Middle frontal gyrus (tissue), 1 donor: Measurements from ENCODE around the gene ADGRA1.

Source experiments
- DNase-seq: peaks from one replicate; pipeline ENCODE4 v3.0.0-alpha.2; 2015; ENCODE audit warnings: low spot score; ENCODE audit errors: extremely low spot score

ADGRA1 gene

GRCh38 chr10:133160826-133161471 lies 73.2 kb downstream of the ADGRA1 start:
- no peak for DNase-seq

- DNase-seq = no peak
Observed at GRCh38 chr10:133161486-133162109, 73.9 kb downstream of the ADGRA1 start.

GRCh38 chr10:133162178-133162909 lies 74.6 kb downstream of the ADGRA1 start:
- DNase-seq = peak; percentile 71

- DNase-seq = no peak
Observed at GRCh38 chr10:133162910-133163856, 75.5 kb downstream of the ADGRA1 start.

GRCh38 chr10:133163889-133164815 lies 76.4 kb downstream of the ADGRA1 start:
- DNase-seq = no peak

- DNase-seq = no peak
Observed at GRCh38 chr10:133164816-133165555, 77.3 kb downstream of the ADGRA1 start.

- no peak for DNase-seq
Observed at GRCh38 chr10:133165556-133166503, 78.1 kb downstream of the ADGRA1 start.

- DNase-seq = no peak
Observed at GRCh38 chr10:133166504-133166827, 78.7 kb downstream of the ADGRA1 start.

GRCh38 chr10:133166828-133167692 lies 79.3 kb downstream of the ADGRA1 start:
- DNase-seq = no peak

GRCh38 chr10:133167693-133168616 lies 80.2 kb downstream of the ADGRA1 start:
- DNase-seq = no peak

GRCh38 chr10:133168617-133169031 lies 80.9 kb downstream of the ADGRA1 start:
- no peak for DNase-seq

- no peak for DNase-seq
Observed at GRCh38 chr10:133169173-133169947, 81.6 kb downstream of the ADGRA1 start.

GRCh38 chr10:133170092-133170491 lies 82.4 kb downstream of the ADGRA1 start:
- no peak for DNase-seq

GRCh38 chr10:133173860-133174640 lies 86.3 kb downstream of the ADGRA1 start:
- no peak for DNase-seq

- no peak for DNase-seq
Observed at GRCh38 chr10:133174689-133175263, 87.1 kb downstream of the ADGRA1 start.
